H9 (cell line): ENCODE results near the gene KCNIP3. TPM values are rescaled to one million over a fixed set of nuclear protein-coding genes. Genes with fewer than 3 reads are reported as not detected.
"Not testable (repeated sequence)": the region's sequence is repeated elsewhere in the genome, so short reads cannot be mapped to it uniquely, and the experiment has no call there.

Experiments used
- DNase-seq: peaks from one replicate; pipeline ENCODE4 v3.0.0-alpha.2; 2017
- H2AFZ ChIP-seq: one replicate; pipeline ENCODE4 v1.6.1; 2013; ENCODE audit warnings: mild to moderate bottlenecking, low read length, control low read depth, moderate library complexity
- H2AK5ac ChIP-seq: 2 replicates; pipeline ENCODE4 v1.6.1; 2013; ENCODE audit warnings: low read length, control low read depth, mixed read lengths; ENCODE audit not compliant: insufficient read length
- H2BK120ac ChIP-seq: one replicate; pipeline ENCODE4 v1.6.1; 2013; ENCODE audit warnings: low read depth, mild to moderate bottlenecking, low read length, control low read depth, inconsistent platforms; ENCODE audit not compliant: poor library complexity, severe bottlenecking
- H2BK12ac ChIP-seq: 2 replicates; pipeline ENCODE4 v1.6.1; 2013; ENCODE audit warnings: low read length, control low read depth, mixed read lengths, low read depth; ENCODE audit not compliant: insufficient read length
- H2BK15ac ChIP-seq: 2 replicates; pipeline ENCODE4 v1.6.1; 2013; ENCODE audit warnings: low read depth, low read length, control low read depth
- H2BK20ac ChIP-seq: one replicate; pipeline ENCODE4 v1.6.1; 2013; ENCODE audit warnings: low read depth, mild to moderate bottlenecking, low read length, control low read depth, inconsistent platforms; ENCODE audit not compliant: poor library complexity, severe bottlenecking
- H2BK5ac ChIP-seq: 2 replicates; pipeline ENCODE4 v1.6.1; 2013; ENCODE audit warnings: low read length, control low read depth, mixed read lengths; ENCODE audit not compliant: insufficient read length
- H3K14ac ChIP-seq: 2 replicates; pipeline ENCODE4 v1.6.1; 2013; ENCODE audit warnings: low read length, control low read depth; ENCODE audit not compliant: insufficient read depth
- H3K18ac ChIP-seq: 2 replicates; pipeline ENCODE4 v1.6.1; 2013; ENCODE audit warnings: low read depth, mild to moderate bottlenecking, mixed read lengths, low read length, control low read depth; ENCODE audit not compliant: insufficient read length
- H3K23ac ChIP-seq: 2 replicates; pipeline ENCODE4 v1.6.1; 2013; ENCODE audit warnings: low read length, control low read depth, mixed read lengths, low read depth; ENCODE audit not compliant: insufficient read length
- H3K23me2 ChIP-seq: 2 replicates; pipeline ENCODE4 v1.6.1; 2013; ENCODE audit warnings: low read depth, mild to moderate bottlenecking, mixed read lengths, low read length, control low read depth; ENCODE audit not compliant: insufficient read length, poor library complexity, severe bottlenecking
- H3K27ac ChIP-seq: 2 replicates; pipeline ENCODE4 v1.5.1; 2013; ENCODE audit warnings: low read length, control low read depth, mixed read lengths, low read depth; ENCODE audit not compliant: insufficient read length
- H3K27me3 ChIP-seq: 2 replicates; pipeline ENCODE4 v1.6.1; 2013; ENCODE audit warnings: low read length, control low read depth, inconsistent platforms; ENCODE audit not compliant: insufficient read depth
- H3K4ac ChIP-seq: 2 replicates; pipeline ENCODE4 v1.6.1; 2013; ENCODE audit warnings: low read depth, mild to moderate bottlenecking, control low read depth, inconsistent platforms, low read length, moderate library complexity
- H3K4me1 ChIP-seq: 2 replicates; pipeline ENCODE4 v1.6.1; 2013; ENCODE audit warnings: low read length, control low read depth, inconsistent platforms; ENCODE audit not compliant: insufficient read depth
- H3K4me2 ChIP-seq: 2 replicates; pipeline ENCODE4 v1.6.1; 2013; ENCODE audit warnings: low read length, control low read depth, mixed read lengths; ENCODE audit not compliant: insufficient read length, insufficient read depth
- H3K56ac ChIP-seq: 2 replicates; pipeline ENCODE4 v1.6.1; 2013; ENCODE audit warnings: low read depth, mild to moderate bottlenecking, mixed read lengths, low read length, control low read depth; ENCODE audit not compliant: insufficient read length
- H3K79me1 ChIP-seq: 2 replicates; pipeline ENCODE4 v1.6.1; 2013; ENCODE audit warnings: low read depth, mild to moderate bottlenecking, moderate library complexity, low read length, control low read depth, inconsistent platforms; ENCODE audit not compliant: insufficient read depth, poor library complexity, severe bottlenecking
- H3K79me2 ChIP-seq: 2 replicates; pipeline ENCODE4 v1.6.1; 2013; ENCODE audit warnings: low read length, control low read depth, inconsistent platforms; ENCODE audit not compliant: insufficient read depth
- H3K9ac ChIP-seq: 2 replicates; pipeline ENCODE4 v1.6.1; 2013; ENCODE audit warnings: low read length, control low read depth, mixed read lengths; ENCODE audit not compliant: insufficient read length; ENCODE audit errors: extremely low read depth
- H3K9me3 ChIP-seq: one replicate; pipeline ENCODE4 v1.6.1; 2013; ENCODE audit warnings: low read depth, low read length, inconsistent platforms; ENCODE audit not compliant: control insufficient read depth
- H3T11ph ChIP-seq: one replicate; pipeline ENCODE4 v1.6.1; 2013; ENCODE audit warnings: mild to moderate bottlenecking, low read length, control low read depth, inconsistent platforms
- H4K20me1 ChIP-seq: one replicate; pipeline ENCODE4 v1.6.1; 2013; ENCODE audit not compliant: control insufficient read depth, insufficient read length, insufficient read depth
- H4K5ac ChIP-seq: 2 replicates; pipeline ENCODE4 v1.6.1; 2013; ENCODE audit warnings: low read depth, mild to moderate bottlenecking, mixed read lengths, low read length, control low read depth; ENCODE audit not compliant: insufficient read length
- H4K8ac ChIP-seq: replicated peaks from 2 replicates; pipeline ENCODE4 v1.6.1; 2013; ENCODE audit warnings: low read length, control low read depth, mixed read lengths, low read depth; ENCODE audit not compliant: insufficient read length
- H4K91ac ChIP-seq: 2 replicates; pipeline ENCODE4 v1.6.1; 2013; ENCODE audit warnings: low read depth, mild to moderate bottlenecking, moderate library complexity, mixed read lengths, low read length, control low read depth; ENCODE audit not compliant: insufficient read length
- H3K27ac Mint-ChIP-seq, 3 experiments: 2 replicates in 2 of 3; 3 replicates in 1 of 3; pipeline ENCODE4 v1.8.0; 2020 to 2021; ENCODE audit warnings: mixed read lengths in 3 of 3, mild to moderate bottlenecking in 1 of 3, moderate library complexity in 1 of 3
- H3K27me3 Mint-ChIP-seq: 2 replicates; pipeline ENCODE4 v1.8.0; 2021; ENCODE audit warnings: low read depth, mild to moderate bottlenecking, moderate library complexity, mixed read lengths
- H3K36me3 Mint-ChIP-seq, 3 experiments: 2 replicates in 2 of 3; 3 replicates in 1 of 3; pipeline ENCODE4 v1.8.0; 2020 to 2021; ENCODE audit warnings: low read depth in 3 of 3, mixed read lengths in 3 of 3; ENCODE audit not compliant: insufficient read depth in 1 of 3
- H3K4me1 Mint-ChIP-seq, 2 experiments: 2 replicates each; pipeline ENCODE4 v1.8.0; 2020; ENCODE audit warnings: mixed read lengths in 2 of 2
- H3K4me3 Mint-ChIP-seq, 2 experiments: 2 replicates in 1 of 2; 3 replicates in 1 of 2; pipeline ENCODE4 v1.8.0; 2020 to 2021; ENCODE audit warnings: mild to moderate bottlenecking in 2 of 2, mixed read lengths in 2 of 2, moderate library complexity in 1 of 2
- H3K9me3 Mint-ChIP-seq, 2 experiments: 2 replicates in 1 of 2; 3 replicates in 1 of 2; pipeline ENCODE4 v1.8.0; 2020; ENCODE audit warnings: mild to moderate bottlenecking in 2 of 2, mixed read lengths in 2 of 2, moderate library complexity in 1 of 2
- WGBS: extraction: QIAGEN DNeasy Blood & Tissue Kit; methylation state at CpG from one replicate; pipeline ENCODE4 v1.1.7; 2013; ENCODE audit warnings: missing lambda C conversion rate, low lambda C conversion rate, mixed read lengths; ENCODE audit not compliant: insufficient read length; ENCODE audit errors: extremely low coverage; 5-methylcytosine and 5-hydroxymethylcytosine counted together
- total RNA-seq: library from RNA; stranded (reverse); gene quantifications from 2 replicates; pipeline ENCODE4 v1.2.1, GENCODE V29; 2021
- TF ChIP-seq, protein P1 (sequence below): fragments of 200-600 bp; sonication (generic); conservative IDR thresholded peaks from 3 replicates; pipeline ENCODE4 v1.8.0; 2021; ENCODE audit warnings: antibody characterized with exemption, mild to moderate bottlenecking

Gene KCNIP3
- total RNA-seq, 1 experiment from 2014 or later = 1.5 TPM

DNA sequence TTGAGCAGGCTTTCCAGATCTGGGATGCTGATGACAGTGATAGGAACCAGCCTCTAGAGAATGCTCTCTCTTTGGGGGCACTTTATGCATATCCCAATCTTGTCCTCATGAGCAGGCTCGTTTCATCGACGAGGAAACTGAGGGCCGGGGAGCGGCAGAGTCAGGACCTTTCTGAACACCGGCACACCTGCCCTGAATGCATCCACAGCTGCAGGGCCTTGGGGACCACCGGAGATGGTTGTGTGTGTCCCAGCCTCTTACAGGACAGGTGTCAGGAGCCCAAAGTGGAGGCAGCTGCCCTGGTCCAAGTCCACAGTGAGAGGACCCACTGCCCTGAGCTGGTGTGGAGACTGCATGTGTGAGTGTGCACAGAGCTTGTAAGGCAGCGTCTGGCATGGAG lies 57.8 kb downstream of the KCNIP3 start:
- no peak overlapping the region for H4K5ac ChIP-seq
- H3T11ph ChIP-seq = no peak overlapping the region
- H3K56ac ChIP-seq = no peak overlapping the region
- no peak overlapping the region for H3K14ac ChIP-seq
- no peaks in the 10 kb centered on the region for H3K9me3 ChIP-seq
- H2BK12ac ChIP-seq = no peak overlapping the region
- H3K79me2 ChIP-seq = no peaks in the 10 kb centered on the region
- no peaks in the 10 kb centered on the region for H3K23me2 ChIP-seq
- no peaks in the 10 kb centered on the region for H3K79me1 ChIP-seq
- H3K4me2 ChIP-seq = no peak overlapping the region
- Mint-ChIP-seq H3K27ac (no peak overlapping the region), H3K36me3 (no peaks in the 10 kb centered on the region; a peak in 1 of 7 replicates), H3K4me3 (no peak overlapping the region), H3K9me3 (peaks cover 7 to 10% of the 10 kb centered on the region in 2 experiments; a peak in 4 of 5 replicates), H3K4me1 (no peaks in the 10 kb centered on the region), H3K27me3 (peaks cover 40% of the 10 kb centered on the region)
- H3K9ac ChIP-seq = no peak overlapping the region
- H2AFZ ChIP-seq = no peak overlapping the region
- H2AK5ac ChIP-seq = no peak overlapping the region
- no peak overlapping the region for H3K27ac ChIP-seq
- no peak overlapping the region for H2BK20ac ChIP-seq
- WGBS = no CpG with 5 or more reads among the region's 8 CpGs
- H4K91ac ChIP-seq = no peak overlapping the region
- no peaks in the 10 kb centered on the region for H3K27me3 ChIP-seq
- peak; percentile 5 for DNase-seq
- no peak overlapping the region for H2BK120ac ChIP-seq
- no peak overlapping the region for H3K4ac ChIP-seq
- no peaks in the 10 kb centered on the region for H3K4me1 ChIP-seq
- H4K8ac ChIP-seq = no peak overlapping the region
- TF ChIP-seq, protein P1, sequence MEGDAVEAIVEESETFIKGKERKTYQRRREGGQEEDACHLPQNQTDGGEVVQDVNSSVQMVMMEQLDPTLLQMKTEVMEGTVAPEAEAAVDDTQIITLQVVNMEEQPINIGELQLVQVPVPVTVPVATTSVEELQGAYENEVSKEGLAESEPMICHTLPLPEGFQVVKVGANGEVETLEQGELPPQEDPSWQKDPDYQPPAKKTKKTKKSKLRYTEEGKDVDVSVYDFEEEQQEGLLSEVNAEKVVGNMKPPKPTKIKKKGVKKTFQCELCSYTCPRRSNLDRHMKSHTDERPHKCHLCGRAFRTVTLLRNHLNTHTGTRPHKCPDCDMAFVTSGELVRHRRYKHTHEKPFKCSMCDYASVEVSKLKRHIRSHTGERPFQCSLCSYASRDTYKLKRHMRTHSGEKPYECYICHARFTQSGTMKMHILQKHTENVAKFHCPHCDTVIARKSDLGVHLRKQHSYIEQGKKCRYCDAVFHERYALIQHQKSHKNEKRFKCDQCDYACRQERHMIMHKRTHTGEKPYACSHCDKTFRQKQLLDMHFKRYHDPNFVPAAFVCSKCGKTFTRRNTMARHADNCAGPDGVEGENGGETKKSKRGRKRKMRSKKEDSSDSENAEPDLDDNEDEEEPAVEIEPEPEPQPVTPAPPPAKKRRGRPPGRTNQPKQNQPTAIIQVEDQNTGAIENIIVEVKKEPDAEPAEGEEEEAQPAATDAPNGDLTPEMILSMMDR = no peak
- H3K23ac ChIP-seq = no peak overlapping the region
- no peak overlapping the region for H2BK15ac ChIP-seq
- H3K18ac ChIP-seq = no peak overlapping the region
- H2BK5ac ChIP-seq = no peak overlapping the region
- H4K20me1 ChIP-seq = no peaks in the 10 kb centered on the region

DNA sequence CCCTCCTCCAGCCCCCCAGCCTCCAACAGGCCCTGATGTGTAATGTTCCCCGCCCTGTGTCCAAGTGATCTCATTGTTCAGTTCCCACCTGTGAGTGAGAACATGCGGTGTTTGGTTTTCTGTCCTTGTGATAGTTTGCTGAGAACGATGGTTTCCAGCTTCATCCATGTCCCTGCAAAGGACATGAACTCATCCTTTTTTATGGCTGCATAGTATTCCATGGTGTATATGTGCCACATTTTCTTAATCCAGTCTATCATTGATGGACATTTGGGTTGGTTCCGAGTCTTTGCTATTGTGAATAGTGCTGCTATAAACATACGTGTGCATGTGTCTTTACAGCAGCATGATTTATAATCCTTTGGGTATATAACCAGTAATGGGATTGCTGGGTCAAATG lies 58.3 kb downstream of the KCNIP3 start:
- not testable (repeated sequence) for H2AK5ac ChIP-seq, H3K79me1 ChIP-seq, H2BK15ac ChIP-seq, H3K23me2 ChIP-seq, H3K56ac ChIP-seq, H3K18ac ChIP-seq, H4K91ac ChIP-seq, H3K23ac ChIP-seq, H3K4me2 ChIP-seq, H3K9me3 ChIP-seq, H3K4me1 Mint-ChIP-seq, H3K4me1 ChIP-seq, H3K79me2 ChIP-seq, H2BK12ac ChIP-seq, H3T11ph ChIP-seq, H3K36me3 Mint-ChIP-seq, H4K20me1 ChIP-seq, H2BK120ac ChIP-seq, H3K9ac ChIP-seq, H3K27ac ChIP-seq, H4K5ac ChIP-seq, H3K4me3 Mint-ChIP-seq, H3K27me3 ChIP-seq, H2AFZ ChIP-seq, DNase-seq, H2BK20ac ChIP-seq, H3K14ac ChIP-seq, H3K4ac ChIP-seq, H3K27ac Mint-ChIP-seq, H2BK5ac ChIP-seq, H4K8ac ChIP-seq
- WGBS = no CpG with 5 or more reads among the region's 5 CpGs
- H3K9me3 Mint-ChIP-seq = peaks cover 7 to 14% of the 10 kb centered on the region in 2 experiments; a peak in 4 of 5 replicates
- H3K27me3 Mint-ChIP-seq = peaks cover 38% of the 10 kb centered on the region
